Activated CD4-positive, CD25-positive, alpha-beta regulatory T cell (primary cell): ENCODE data around the gene PTTG1.
"Not testable (repeated sequence)": the region's sequence is repeated elsewhere in the genome, so short reads cannot be mapped to it uniquely, and the experiment has no call there.

Experiments
- DNase-seq, 4 experiments: peaks; one replicate each; lab custom pipeline; 2025; lab: John Stamatoyannopoulos, UW

PTTG1 gene

GRCh38 chr5:160423099-160423498 lies 1.4 kb downstream of the PTTG1 start:
- DNase-seq = no peak

GRCh38 chr5:160427607-160428006 lies 6.0 kb downstream of the PTTG1 start:
- no peak for DNase-seq

- no peak for DNase-seq
Observed at GRCh38 chr5:160432196-160432595, 10.5 kb downstream of the PTTG1 start.

GRCh38 chr5:160432787-160433186 lies 11.1 kb downstream of the PTTG1 start:
- DNase-seq = no peak

GRCh38 chr5:160434022-160434531 lies 12.4 kb downstream of the PTTG1 start:
- DNase-seq = no peak

GRCh38 chr5:160435532-160435931 lies 13.9 kb downstream of the PTTG1 start:
- DNase-seq = no peak

GRCh38 chr5:160436017-160436416 lies 14.4 kb downstream of the PTTG1 start:
- DNase-seq = no peak

- DNase-seq = not testable (repeated sequence)
Observed at GRCh38 chr5:160436661-160437060, 15.0 kb downstream of the PTTG1 start.

GRCh38 chr5:160437271-160437670 lies 15.6 kb downstream of the PTTG1 start:
- no peak for DNase-seq

- DNase-seq = peak; percentile 30 to 46 (median 39)
Observed at GRCh38 chr5:160438316-160439204, 16.9 kb downstream of the PTTG1 start.

GRCh38 chr5:160439205-160439600 lies 17.5 kb downstream of the PTTG1 start:
- DNase-seq = peak; percentile 75 to 93 (median 82)

- DNase-seq = no peak
Observed at GRCh38 chr5:160441311-160441781, 19.7 kb downstream of the PTTG1 start.

GRCh38 chr5:160442824-160443431 lies 21.3 kb downstream of the PTTG1 start:
- DNase-seq = no peak

GRCh38 chr5:160444407-160444806 lies 22.8 kb downstream of the PTTG1 start:
- no peak for DNase-seq

- DNase-seq = no peak
Observed at GRCh38 chr5:160445132-160445531, 23.5 kb downstream of the PTTG1 start.

GRCh38 chr5:160445751-160446150 lies 24.1 kb downstream of the PTTG1 start:
- DNase-seq = no peak

GRCh38 chr5:160448886-160449285 lies 27.2 kb downstream of the PTTG1 start:
- no peak for DNase-seq

- no peak for DNase-seq
Observed at GRCh38 chr5:160449458-160449857, 27.8 kb downstream of the PTTG1 start.

- DNase-seq = no peak
Observed at GRCh38 chr5:160450164-160450932, 28.7 kb downstream of the PTTG1 start.

GRCh38 chr5:160451281-160451680 lies 29.6 kb downstream of the PTTG1 start:
- DNase-seq = no peak

GRCh38 chr5:160452036-160452435 lies 30.4 kb downstream of the PTTG1 start:
- DNase-seq = no peak

GRCh38 chr5:160452795-160453194 lies 31.1 kb downstream of the PTTG1 start:
- no peak for DNase-seq
